ENCODE measurements around the gene ITGB1.
"Not testable (repeated sequence)": the region's sequence is repeated elsewhere in the genome, so short reads cannot be mapped to it uniquely, and the experiment has no call there.

ITGB1 gene

DNA sequence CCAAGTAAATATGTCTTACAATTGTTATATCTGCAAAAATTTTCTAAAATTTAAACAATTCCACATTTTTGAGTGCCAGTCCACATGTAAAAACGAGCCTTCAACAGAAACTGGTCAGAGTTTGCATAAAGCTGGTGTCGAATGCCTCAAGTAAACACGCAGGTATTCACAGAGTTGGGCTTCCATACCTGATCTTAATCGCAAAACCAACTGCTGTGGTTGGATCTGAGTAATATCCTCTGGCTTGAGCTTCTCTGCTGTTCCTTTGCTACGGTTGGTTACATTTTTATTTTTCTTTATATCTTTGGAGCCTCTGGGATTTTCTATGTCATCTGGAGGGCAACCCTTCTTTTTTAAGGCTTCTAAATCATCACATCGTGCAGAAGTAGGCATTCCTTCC, 28.4 kb downstream of the ITGB1 start:
- peak; percentile 63 for DNase-seq

- DNase-seq: no peak
Observed at GRCh38 chr10:32927750-32928149, 30.3 kb downstream of the ITGB1 start.

GRCh38 chr10:32923849-32924248, 34.2 kb downstream of the ITGB1 start:
- no peak for DNase-seq

GRCh38 chr10:32923134-32923533, 34.9 kb downstream of the ITGB1 start:
- DNase-seq: no peak

DNA sequence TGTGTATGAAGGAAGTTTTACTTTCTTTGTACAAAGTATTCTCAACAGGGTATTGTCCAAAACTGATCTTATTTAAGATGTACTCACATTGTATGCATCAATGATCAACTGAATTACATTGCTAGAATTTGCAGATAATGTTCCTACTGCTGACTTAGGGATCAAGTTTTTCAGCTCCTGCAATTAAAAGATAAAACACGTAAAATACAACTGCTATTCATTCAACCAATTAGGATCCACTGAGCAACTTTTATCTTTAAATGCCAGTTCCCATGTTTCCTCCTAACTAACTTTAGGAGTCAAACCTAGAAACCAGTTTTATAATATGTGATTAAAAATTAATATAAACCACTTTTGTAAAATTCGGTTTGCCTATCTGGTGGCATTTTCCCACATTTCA, 35.9 kb downstream of the ITGB1 start:
- no peak for DNase-seq

DNA sequence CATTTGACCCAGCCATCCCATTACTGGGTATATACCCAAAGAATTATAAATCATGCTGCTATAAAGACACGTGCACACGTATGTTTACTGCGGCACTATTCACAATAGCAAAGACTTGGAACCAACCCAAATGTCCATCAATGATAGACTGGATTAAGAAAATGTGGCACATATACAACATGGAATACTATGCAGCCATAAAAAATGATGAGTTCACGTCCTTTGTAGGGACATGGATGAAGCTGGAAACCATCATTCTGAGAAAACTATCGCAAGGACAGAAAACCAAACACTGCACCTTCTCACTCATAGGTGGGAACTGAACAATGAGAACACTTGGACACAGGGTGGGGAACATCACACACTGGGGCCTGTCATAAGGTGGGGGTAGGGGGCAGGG, 40.2 kb downstream of the ITGB1 start:
- not testable (repeated sequence) for DNase-seq

DNA sequence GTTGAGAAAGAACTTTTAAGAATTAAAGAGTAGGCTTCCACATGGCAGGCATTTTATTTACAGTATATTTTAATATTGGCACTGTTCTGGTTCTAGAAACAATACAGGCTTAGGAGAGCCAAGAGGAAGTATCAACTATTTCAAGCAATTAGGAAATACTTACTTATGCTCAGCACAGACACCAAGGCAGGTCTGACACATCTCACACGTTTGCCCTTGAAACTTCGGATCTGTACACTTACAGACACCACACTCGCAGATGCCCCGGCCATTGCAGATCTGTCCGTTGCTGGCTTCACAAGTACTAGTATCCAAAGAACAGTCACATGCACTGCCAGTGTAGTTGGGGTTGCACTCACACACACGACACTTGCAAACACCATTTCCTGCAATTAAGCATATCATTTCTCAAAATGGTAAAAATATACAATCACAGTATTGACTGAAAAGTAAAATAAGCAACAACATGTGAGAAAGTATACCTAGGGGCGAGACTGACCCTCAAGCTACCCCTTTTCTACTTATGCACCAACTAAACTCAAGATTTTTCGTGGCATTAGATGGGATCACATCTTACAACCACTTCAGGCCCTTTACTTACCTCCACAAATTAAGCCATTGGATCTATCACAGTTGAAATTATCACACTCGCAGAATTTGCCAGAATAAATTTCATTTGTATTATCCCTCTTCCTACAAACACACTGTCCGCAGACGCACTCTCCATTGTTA, 46.6 kb downstream of the ITGB1 start:
- DNase-seq: no peak

- DNase-seq: not testable (repeated sequence)
Observed at GRCh38 chr10:32909970-32910369, 48.1 kb downstream of the ITGB1 start.

- DNase-seq: no peak
Observed at GRCh38 chr10:32909456-32909855, 48.6 kb downstream of the ITGB1 start.

- DNase-seq: no peak
Observed at GRCh38 chr10:32906595-32906994, 51.4 kb downstream of the ITGB1 start.

- DNase-seq: no peak
Observed at GRCh38 chr10:32905466-32905865, 52.6 kb downstream of the ITGB1 start.

DNA sequence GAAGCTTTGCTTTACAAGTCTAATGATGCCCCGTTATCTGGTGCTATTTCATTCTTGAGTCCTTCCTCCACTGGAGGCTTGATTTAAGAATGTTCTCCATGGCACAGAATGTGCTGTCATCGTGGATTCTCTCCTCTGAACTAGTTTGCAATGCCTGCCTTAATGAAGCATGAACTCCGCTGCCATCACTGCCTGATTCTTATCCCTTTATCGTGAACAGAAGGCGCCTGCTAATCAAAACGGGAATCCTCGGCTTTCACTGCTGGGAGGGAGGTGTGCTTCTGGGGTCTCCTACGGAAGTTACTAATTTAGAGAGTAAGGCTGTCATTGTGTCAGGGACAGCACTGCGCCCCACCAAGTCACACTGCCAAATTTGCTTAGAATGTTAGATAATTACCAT, 56.2 kb downstream of the ITGB1 start:
- DNase-seq: no peak

- DNase-seq: not testable (repeated sequence)
Observed at GRCh38 chr10:32895200-32895968, 62.6 kb downstream of the ITGB1 start.

GRCh38 chr10:32893916-32894664, 63.9 kb downstream of the ITGB1 start:
- no peak for DNase-seq

DNA sequence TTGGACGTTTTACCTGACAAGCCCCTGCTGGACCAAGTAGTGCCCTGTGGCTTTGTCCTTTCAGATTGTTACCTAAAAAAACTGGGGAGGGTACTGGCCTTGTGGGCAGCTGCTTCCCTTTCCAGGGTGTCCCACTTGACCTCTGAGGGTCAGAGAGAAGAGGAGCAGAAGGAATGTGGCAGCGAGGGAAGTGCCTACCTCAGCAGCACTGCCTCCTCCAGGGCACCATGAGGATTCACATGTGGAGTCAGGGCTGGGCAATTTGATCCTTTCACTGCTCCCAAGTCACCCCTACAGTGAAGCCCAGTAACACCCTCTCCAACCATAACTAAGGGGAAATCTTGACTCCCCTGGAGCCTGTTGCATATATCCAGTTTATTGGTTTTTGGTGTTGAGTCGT, 64.6 kb downstream of the ITGB1 start:
- no peak for DNase-seq

- DNase-seq: no peak
Observed at GRCh38 chr10:32891261-32891660, 66.8 kb downstream of the ITGB1 start.

GRCh38 chr10:32890444-32890843, 67.6 kb downstream of the ITGB1 start:
- DNase-seq: no peak

- DNase-seq: no peak
Observed at GRCh38 chr10:32889631-32890212, 68.3 kb downstream of the ITGB1 start.

- DNase-seq: no peak
Observed at GRCh38 chr10:32888161-32888927, 69.7 kb downstream of the ITGB1 start.

DNA sequence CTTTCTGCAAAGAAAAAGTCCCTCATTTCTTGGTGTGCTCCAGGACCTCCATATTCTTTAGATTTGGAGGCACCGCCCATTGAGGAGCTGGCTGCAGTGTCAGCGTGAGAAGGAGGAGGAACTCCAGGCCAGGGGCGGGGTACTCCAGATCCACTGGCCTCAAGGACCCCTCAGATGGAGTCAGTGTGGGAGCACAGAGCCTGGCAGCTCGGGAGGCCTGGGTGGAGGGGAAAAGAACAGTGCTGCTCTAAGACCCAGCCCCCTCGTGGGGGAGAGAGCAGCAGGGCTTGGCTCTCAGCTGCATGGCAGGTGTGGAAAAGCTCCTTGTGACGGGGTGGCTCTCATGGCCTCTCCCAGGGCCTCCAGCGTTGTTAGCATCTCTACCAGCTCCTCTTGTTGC, 70.5 kb downstream of the ITGB1 start:
- no peak for DNase-seq

DNA sequence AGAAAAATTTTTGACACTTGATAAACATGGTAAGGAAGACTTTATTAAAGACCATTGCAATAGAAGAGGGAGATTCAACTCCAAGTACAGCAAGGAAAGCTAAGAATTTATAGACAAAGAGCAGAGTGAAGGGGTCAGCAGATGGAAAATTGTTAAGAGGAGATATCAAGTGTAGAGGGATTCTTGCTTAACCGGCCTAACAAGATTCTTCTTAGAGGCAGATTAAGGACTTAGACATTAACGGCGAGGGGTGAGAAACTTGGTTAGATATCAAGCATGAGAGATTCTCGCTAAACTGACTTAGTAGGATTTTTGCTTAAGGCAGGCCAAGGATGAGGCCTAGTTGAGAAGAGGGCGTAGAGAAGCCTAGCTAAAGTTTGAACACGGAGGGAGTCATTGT, 76.0 kb downstream of the ITGB1 start:
- no peak for DNase-seq

DNA sequence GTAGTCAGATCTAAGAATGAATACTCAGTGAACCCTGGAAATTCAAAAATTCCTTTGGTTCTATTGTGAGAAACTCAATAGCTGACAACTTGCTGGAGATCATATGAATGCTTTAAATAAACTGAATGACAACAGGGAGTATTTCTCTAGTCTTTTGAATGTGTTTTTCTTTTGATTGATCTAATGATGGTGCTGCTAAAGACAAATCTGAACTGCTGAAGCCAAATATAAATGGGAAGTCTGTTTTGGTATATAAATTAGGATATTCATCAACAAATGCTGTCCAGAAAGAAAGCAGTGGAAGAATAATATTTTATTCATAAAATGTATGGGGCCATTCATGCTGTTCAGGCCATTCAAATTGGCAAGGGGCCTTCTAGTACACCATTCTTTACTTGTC, 79.4 kb downstream of the ITGB1 start:
- DNase-seq: no peak

DNA sequence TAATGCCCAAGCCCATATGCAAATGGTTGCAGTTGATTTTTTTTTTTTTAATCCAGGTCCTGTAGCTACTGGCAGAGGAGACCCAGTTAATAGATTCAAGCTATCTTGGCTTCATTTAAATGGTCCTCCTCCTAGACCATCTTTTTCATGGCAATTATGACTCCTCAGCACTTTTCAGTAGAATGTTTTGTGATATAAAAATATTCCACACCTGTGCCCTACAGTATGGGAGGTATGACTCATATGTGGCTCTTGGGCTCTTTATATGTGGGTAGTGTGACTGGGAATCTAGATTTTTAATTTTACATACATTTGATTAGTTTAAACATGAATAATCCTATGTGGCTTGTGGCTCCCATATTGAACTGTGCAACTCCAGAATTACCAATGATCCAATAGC, 80.1 kb downstream of the ITGB1 start:
- DNase-seq: no peak

Data from kidney glomerular epithelial cell (primary cell).